HepG2 (cell line): ENCODE data around the gene PRAC1. TPM values are rescaled to one million over a fixed set of nuclear protein-coding genes. Genes with fewer than 3 reads are reported as not detected.

Experiments used
- ATAC-seq: fragments of 200-7000 bp; cut with Tn5 transposase; 3 replicates; pipeline ENCODE4 v1.9.1; 2020; ENCODE audit warnings: mild to moderate bottlenecking, moderate library complexity
- BruUV-seq: library from RNA; stranded (reverse); fragments of 400-500 nt; replicated peaks from 2 replicates; lab custom pipeline; 2021; lab: Mats Ljungman, UMichigan
- CTCF ChIA-PET: fragments of 300-600 bp; formaldehyde crosslinking; extraction: SDS; loops from one replicate; lab custom pipeline; 2021; ENCODE audit warnings: low total read pairs, inconsistent platforms, low intra/inter-chr PET ratio; lab: Yijun Ruan, JAX
- POLR2A ChIA-PET: fragments of 350-600 bp; sonication (Branson Sonifier 250); formaldehyde crosslinking; loops from one replicate; lab custom pipeline; 2020; ENCODE audit warnings: antibody characterized with exemption, inconsistent platforms; lab: Yijun Ruan, JAX
- DNase-seq: peaks from one replicate; pipeline ENCODE4 v3.0.0-alpha.2; 2015; ENCODE audit warnings: low spot score
- FAIRE-seq: peaks from 3 replicates; lab custom pipeline; 2011; peaks lifted over from hg19 to GRCh38; lab: Jason Lieb, UNC
- H2AFZ ChIP-seq: one replicate; pipeline ENCODE4 v1.6.1; 2011; ENCODE audit warnings: low read length, inconsistent platforms
- H3K27ac ChIP-seq: fragments of 300-600 bp; 3 replicates; pipeline ENCODE4 v1.8.0; 2011; ENCODE audit warnings: mixed run types, mild to moderate bottlenecking, mixed read lengths, low read length, inconsistent platforms; ENCODE audit not compliant: insufficient read depth; ENCODE audit errors: extremely low read length
- H3K27me3 ChIP-seq, 2 experiments: fragments of 200-600 bp in 1 of 2; 2 replicates in 1 of 2; 3 replicates in 1 of 2; pipeline versions ENCODE4 v1.6.0 to v1.8.0; 2011; ENCODE audit warnings: low read length in 2 of 2, mild to moderate bottlenecking in 2 of 2, moderate library complexity in 2 of 2, inconsistent platforms in 1 of 2; ENCODE audit not compliant: insufficient read depth in 2 of 2, control insufficient read depth in 1 of 2
- H3K36me3 ChIP-seq, 2 experiments: fragments of 200-600 bp in 1 of 2; replicated peaks in 1 of 2; 2 replicates in 1 of 2; 3 replicates in 1 of 2; pipeline versions ENCODE4 v1.5.1 to v1.8.0; 2011; ENCODE audit warnings: low read length in 2 of 2, inconsistent platforms in 1 of 2; ENCODE audit not compliant: insufficient read depth in 2 of 2, control insufficient read depth in 1 of 2
- H3K4me1 ChIP-seq: 2 replicates; pipeline ENCODE4 v1.5.1; 2012; ENCODE audit warnings: low read length, inconsistent platforms; ENCODE audit not compliant: insufficient read depth
- H3K4me2 ChIP-seq: 2 replicates; pipeline ENCODE4 v1.6.0; 2011; ENCODE audit warnings: low read depth, low read length, inconsistent platforms
- H3K4me3 ChIP-seq, 3 experiments: fragments of 200-600 bp in 1 of 3; sonication (generic), shearing (Covaris generic) in 1 of 3; replicated peaks in 1 of 3; 2 replicates each; pipeline ENCODE4 v1.5.1; 2011 to 2016; ENCODE audit warnings: low read length in 3 of 3, inconsistent platforms in 2 of 3, low read depth in 2 of 3, mild to moderate bottlenecking in 2 of 3, control low read depth in 1 of 3, mixed read lengths in 1 of 3; ENCODE audit not compliant: insufficient read depth in 1 of 3
- H3K79me2 ChIP-seq: one replicate; pipeline ENCODE4 v1.6.1; 2011; ENCODE audit warnings: low read length, inconsistent platforms; ENCODE audit not compliant: insufficient read depth
- H3K9ac ChIP-seq: 2 replicates; pipeline ENCODE4 v1.6.0; 2011; ENCODE audit warnings: mild to moderate bottlenecking, low read depth, low read length, inconsistent platforms; ENCODE audit not compliant: insufficient read depth
- H3K9me3 ChIP-seq: 2 replicates; pipeline ENCODE4 v1.5.1; 2012; ENCODE audit warnings: mild to moderate bottlenecking, low read length
- H4K20me1 ChIP-seq: 2 replicates; pipeline ENCODE4 v1.6.0; 2011; ENCODE audit warnings: inconsistent platforms, mild to moderate bottlenecking, low read length, moderate library complexity; ENCODE audit not compliant: insufficient read depth
- CEBPB ChIP-seq: IDR thresholded peaks from 2 replicates; pipeline ENCODE4 v1.6.1; 2011; ENCODE audit warnings: low read depth, low read length, improper control_type of control experiment, borderline replicate concordance
- WGBS: methylation state at CpG from one replicate; pipeline ENCODE4 v1.1.6; 2017; ENCODE audit warnings: low lambda C conversion rate; 5-methylcytosine and 5-hydroxymethylcytosine counted together
- in situ Hi-C: cut with HindIII; loops from 2 replicates; pipeline ENCODE4 v1.10.0; 2017; ENCODE audit warnings: low pct_unique_long_range_greater_than_20kb; ENCODE audit not compliant: extremely low pct_ligation_motif_present
- intact Hi-C: fragments of 100-400 bp; cut with micrococcal nuclease; formaldehyde crosslinking; loops from one replicate; pipeline ENCODE4 v1.10.0; 2022; ENCODE audit not compliant: unreplicated experiment
- polyA plus RNA-seq, 8 experiments: library from polyadenylated mRNA; depleted of rRNA in 3 of 8; stranded (reverse) in 7 of 8; unstranded in 1 of 8; fragments of >200 nt; fragmentation: Illumina TruSeq in 4 of 8; extraction: Trizol in 4 of 8; gene quantifications; 2 replicates each; pipeline versions ENCODE4 v1.2.1 to v1.2.3, GENCODE V29; 2011 to 2016; ENCODE audit warnings: low read depth in 4 of 8, missing spikeins in 1 of 8, mixed read lengths in 1 of 8; ENCODE audit not compliant: insufficient read depth in 1 of 8
- total RNA-seq, 5 experiments: library from RNA; depleted of rRNA; stranded (reverse); fragments of >200 nt; fragmentation: Illumina TruSeq; extraction: Trizol; gene quantifications; 2 replicates each; pipeline ENCODE4 v1.2.3, GENCODE V29; 2016; ENCODE audit warnings: low read depth in 1 of 5
- TF ChIP-seq, protein P1 (sequence below): sonication (generic); formaldehyde crosslinking; IDR thresholded peaks from 2 replicates; pipeline ENCODE4 v1.4.0; 2020; ENCODE audit warnings: missing genetic modification reagents, borderline replicate concordance

The PRAC1 gene
- total and polyA plus RNA-seq, 2 of the 13 experiments (the other 11 are each of a cell fraction or from before 2014, with no cell fraction given) = not detected

DNA sequence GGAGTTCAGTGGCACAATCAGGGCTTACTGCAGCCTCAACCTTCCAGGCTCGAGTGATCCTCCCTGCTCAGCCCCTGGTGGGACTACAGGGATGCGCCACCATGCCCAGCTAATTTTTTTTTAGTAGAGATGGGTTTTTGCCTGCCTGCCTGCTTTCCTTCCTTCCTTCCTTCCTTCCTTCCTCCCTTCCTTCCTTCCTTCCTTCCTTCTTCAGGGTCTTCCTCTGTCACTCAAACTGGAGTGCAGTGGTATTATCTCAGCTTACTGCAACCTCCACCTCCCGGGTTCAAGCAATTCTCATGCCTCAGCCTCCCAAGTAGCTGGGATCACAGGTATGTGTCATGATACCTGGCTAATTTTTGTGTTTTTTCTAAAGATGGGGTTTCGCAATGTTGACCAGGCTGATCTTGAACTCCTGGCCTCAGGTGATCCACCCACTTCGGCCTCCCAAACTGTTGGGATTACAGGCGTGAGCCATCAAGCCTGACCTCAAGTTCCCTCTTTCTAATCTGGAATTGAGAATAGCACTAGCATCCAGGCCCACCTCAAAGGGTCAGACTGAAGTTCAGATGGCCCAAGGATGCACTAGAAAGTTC, 45.3 kb downstream of the PRAC1 start:
- in situ Hi-C loops (no loop called here), intact Hi-C loops (loop anchor here (5.0 kb wide), 1 partner anchor 130 kb away; no protein-coding TSS in a partner anchor)
- Histone ChIP-seq H3K79me2 (no peaks in the 10 kb centered on the region), H3K4me1 (peaks cover 12% of the 10 kb centered on the region; the same call in 1 of the 2 replicates), H3K9me3 (no peaks in the 10 kb centered on the region), H3K4me3 (no peak overlapping the region), H2AFZ (no peak overlapping the region), H3K27ac (no peak overlapping the region), H3K36me3 (no peaks in the 10 kb centered on the region), H4K20me1 (no peaks in the 10 kb centered on the region), H3K27me3 (peaks cover 0 to 21% of the 10 kb centered on the region in 2 experiments; a peak in 3 of 5 replicates), H3K9ac (no peak overlapping the region)
- ChIA-PET CTCF (interaction anchor here (2.7 kb wide), 1 partner anchor 202 kb away, joined by 30 read pairs; no protein-coding TSS in a partner anchor), POLR2A (no interaction called here)
- DNase-seq (no peak), FAIRE-seq (no peak), ATAC-seq (no peak)
- WGBS = 23% methylated on average over 6 of the region's 6 CpGs
- BruUV-seq = no TSS peak
- 0 out of 2 replicates have a peak, but pooled peaks have one; percentile 24 for TF ChIP-seq CEBPB
- TF ChIP-seq, protein P1, sequence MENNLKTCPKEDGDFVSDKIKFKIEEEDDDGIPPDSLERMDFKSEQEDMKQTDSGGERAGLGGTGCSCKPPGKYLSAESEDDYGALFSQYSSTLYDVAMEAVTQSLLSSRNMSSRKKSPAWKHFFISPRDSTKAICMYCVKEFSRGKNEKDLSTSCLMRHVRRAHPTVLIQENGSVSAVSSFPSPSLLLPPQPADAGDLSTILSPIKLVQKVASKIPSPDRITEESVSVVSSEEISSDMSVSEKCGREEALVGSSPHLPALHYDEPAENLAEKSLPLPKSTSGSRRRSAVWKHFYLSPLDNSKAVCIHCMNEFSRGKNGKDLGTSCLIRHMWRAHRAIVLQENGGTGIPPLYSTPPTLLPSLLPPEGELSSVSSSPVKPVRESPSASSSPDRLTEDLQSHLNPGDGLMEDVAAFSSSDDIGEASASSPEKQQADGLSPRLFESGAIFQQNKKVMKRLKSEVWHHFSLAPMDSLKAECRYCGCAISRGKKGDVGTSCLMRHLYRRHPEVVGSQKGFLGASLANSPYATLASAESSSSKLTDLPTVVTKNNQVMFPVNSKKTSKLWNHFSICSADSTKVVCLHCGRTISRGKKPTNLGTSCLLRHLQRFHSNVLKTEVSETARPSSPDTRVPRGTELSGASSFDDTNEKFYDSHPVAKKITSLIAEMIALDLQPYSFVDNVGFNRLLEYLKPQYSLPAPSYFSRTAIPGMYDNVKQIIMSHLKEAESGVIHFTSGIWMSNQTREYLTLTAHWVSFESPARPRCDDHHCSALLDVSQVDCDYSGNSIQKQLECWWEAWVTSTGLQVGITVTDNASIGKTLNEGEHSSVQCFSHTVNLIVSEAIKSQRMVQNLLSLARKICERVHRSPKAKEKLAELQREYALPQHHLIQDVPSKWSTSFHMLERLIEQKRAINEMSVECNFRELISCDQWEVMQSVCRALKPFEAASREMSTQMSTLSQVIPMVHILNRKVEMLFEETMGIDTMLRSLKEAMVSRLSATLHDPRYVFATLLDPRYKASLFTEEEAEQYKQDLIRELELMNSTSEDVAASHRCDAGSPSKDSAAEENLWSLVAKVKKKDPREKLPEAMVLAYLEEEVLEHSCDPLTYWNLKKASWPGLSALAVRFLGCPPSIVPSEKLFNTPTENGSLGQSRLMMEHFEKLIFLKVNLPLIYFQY (CRISPR knock-in tag) = no peak
- TF ChIP-seq, all 625 proteins: peak for 1
- no peak overlapping the region for H3K4me2 ChIP-seq
